ENCODE measurements around the gene SLC43A3.

SLC43A3 gene

GRCh38 chr11:57359896-57360690 lies 66.8 kb downstream of the SLC43A3 start:
- H3K4me1 ChIP-seq (ENCODE audit: insufficient read depth, low read length): peaks cover 4% of the 10 kb centered on the region
- H3K4me3 ChIP-seq (ENCODE audit: low read depth in 1 of 2, low read length in 2 of 2): no peak overlapping the region
- H3K9me3 ChIP-seq (ENCODE audit: low read length): peaks cover 4% of the 10 kb centered on the region
- H3K36me3 ChIP-seq (ENCODE audit: insufficient read depth, low read length): no peaks in the 10 kb centered on the region
- H3K27me3 ChIP-seq (ENCODE audit: control insufficient read depth in 1 of 2, insufficient read depth in 2 of 2, low read length in 2 of 2): no peaks in the 10 kb centered on the region
- no peak overlapping the region for H3K27ac ChIP-seq (ENCODE audit: low read depth, low read length)
- H3K9ac ChIP-seq (ENCODE audit: low read length): no peak overlapping the region

DNA sequence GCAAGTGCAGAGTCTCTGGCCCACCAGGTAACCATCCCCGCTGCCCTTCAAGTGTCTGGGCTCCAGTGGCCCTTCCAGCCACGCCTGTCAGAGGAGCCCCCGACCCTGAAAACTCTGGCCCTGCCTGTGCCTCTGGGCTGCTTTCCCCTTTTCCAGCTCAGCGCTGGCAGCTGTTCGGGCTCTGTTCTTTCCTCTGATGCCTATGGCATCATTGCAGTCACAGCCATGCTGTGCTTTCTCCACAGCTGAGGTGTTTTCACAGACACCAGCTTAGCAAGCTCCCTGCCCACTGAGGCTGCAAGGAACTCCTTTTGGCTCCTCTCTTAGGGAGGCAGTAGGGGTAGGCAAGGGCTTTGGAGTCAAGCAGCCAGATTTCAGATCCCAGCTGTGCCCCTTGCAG lies 67.5 kb downstream of the SLC43A3 start:
- Histone ChIP-seq H3K9me3 (ENCODE audit: low read length) (peaks cover 4% of the 10 kb centered on the region), H3K4me1 (ENCODE audit: insufficient read depth, low read length) (peaks cover 4% of the 10 kb centered on the region), H3K4me3 (ENCODE audit: low read depth in 1 of 2, low read length in 2 of 2) (no peak overlapping the region), H3K9ac (ENCODE audit: low read length) (no peak overlapping the region), H3K36me3 (ENCODE audit: insufficient read depth, low read length) (no peaks in the 10 kb centered on the region), H3K27me3 (ENCODE audit: control insufficient read depth in 1 of 2, insufficient read depth in 2 of 2, low read length in 2 of 2) (no peaks in the 10 kb centered on the region), H3K27ac (ENCODE audit: low read depth, low read length) (no peak overlapping the region)

DNA sequence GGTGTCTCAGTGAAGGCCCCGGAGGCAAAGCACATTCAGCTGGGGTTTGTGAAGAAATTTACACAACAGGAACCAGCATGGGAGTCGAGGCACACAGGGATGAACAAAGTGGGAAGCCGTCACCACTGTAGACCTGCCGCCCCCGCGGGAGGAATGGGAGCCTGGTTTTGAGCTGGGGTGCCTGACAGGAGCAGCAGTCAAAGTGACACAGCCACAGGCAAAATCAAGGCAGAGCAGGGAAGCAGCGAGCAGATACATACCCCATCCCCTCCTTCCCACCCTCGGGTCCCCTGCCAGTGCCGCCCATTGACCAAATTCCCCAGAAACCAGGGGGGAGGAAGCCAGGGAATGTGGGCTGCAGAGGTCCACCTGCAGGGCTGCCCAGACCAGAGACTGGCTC lies 67.9 kb downstream of the SLC43A3 start:
- no peak overlapping the region for H3K27ac ChIP-seq (ENCODE audit: low read depth, low read length)
- no peaks in the 10 kb centered on the region for H3K27me3 ChIP-seq (ENCODE audit: control insufficient read depth in 1 of 2, insufficient read depth in 2 of 2, low read length in 2 of 2)
- no peaks in the 10 kb centered on the region for H3K36me3 ChIP-seq (ENCODE audit: insufficient read depth, low read length)
- no peak overlapping the region for H3K9ac ChIP-seq (ENCODE audit: low read length)
- peaks cover 4% of the 10 kb centered on the region for H3K9me3 ChIP-seq (ENCODE audit: low read length)
- H3K4me1 ChIP-seq (ENCODE audit: insufficient read depth, low read length): peaks cover 4% of the 10 kb centered on the region
- no peak overlapping the region for H3K4me3 ChIP-seq (ENCODE audit: low read depth in 1 of 2, low read length in 2 of 2)

- no peak overlapping the region for H3K27ac ChIP-seq (ENCODE audit: low read depth, low read length)
Measured at GRCh38 chr11:57358543-57358961, 68.4 kb downstream of the SLC43A3 start.

GRCh38 chr11:57357856-57358255 lies 69.1 kb downstream of the SLC43A3 start:
- no peaks in the 10 kb centered on the region for H3K36me3 ChIP-seq (ENCODE audit: insufficient read depth, low read length)
- no peak overlapping the region for H3K9ac ChIP-seq (ENCODE audit: low read length)
- no peak overlapping the region for H3K27ac ChIP-seq (ENCODE audit: low read depth, low read length)
- H3K9me3 ChIP-seq (ENCODE audit: low read length): no peaks in the 10 kb centered on the region
- H3K4me1 ChIP-seq (ENCODE audit: insufficient read depth, low read length): peaks cover 4% of the 10 kb centered on the region
- H3K27me3 ChIP-seq (ENCODE audit: control insufficient read depth in 1 of 2, insufficient read depth in 2 of 2, low read length in 2 of 2): no peaks in the 10 kb centered on the region
- no peak overlapping the region for H3K4me3 ChIP-seq (ENCODE audit: low read depth in 1 of 2, low read length in 2 of 2)

More at GRCh38 chr11:57358543-57358961, 68.4 kb downstream of the SLC43A3 start:
- Histone ChIP-seq H3K27me3 (ENCODE audit: control insufficient read depth in 1 of 2, insufficient read depth in 2 of 2, low read length in 2 of 2) (no peaks in the 10 kb centered on the region), H3K9me3 (ENCODE audit: low read length) (peaks cover 4% of the 10 kb centered on the region), H3K9ac (ENCODE audit: low read length) (no peak overlapping the region), H3K4me1 (ENCODE audit: insufficient read depth, low read length) (peaks cover 4% of the 10 kb centered on the region), H3K4me3 (ENCODE audit: low read depth in 1 of 2, low read length in 2 of 2) (no peak overlapping the region), H3K36me3 (ENCODE audit: insufficient read depth, low read length) (no peaks in the 10 kb centered on the region)

DNA sequence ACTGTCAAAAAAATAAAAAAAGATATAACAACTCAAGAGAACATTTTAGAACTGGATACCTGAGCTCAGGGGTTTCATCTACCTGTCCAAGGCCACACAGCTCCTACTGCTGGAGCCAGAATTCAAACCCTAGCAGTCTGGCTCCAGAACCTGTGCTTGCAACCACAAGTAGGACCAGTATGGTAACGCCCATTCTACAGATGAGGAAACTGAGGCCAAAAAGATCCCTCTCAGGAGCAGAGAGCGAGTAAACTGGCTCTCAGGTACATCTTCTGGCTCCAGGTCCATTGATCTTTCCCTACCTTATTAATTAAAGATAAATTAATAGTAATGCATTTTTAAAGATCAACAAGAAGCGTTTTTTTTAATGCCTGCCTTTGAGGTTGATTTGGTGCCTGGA lies 69.6 kb downstream of the SLC43A3 start:
- H3K4me1 ChIP-seq (ENCODE audit: insufficient read depth, low read length): peaks cover 4% of the 10 kb centered on the region
- H3K36me3 ChIP-seq (ENCODE audit: insufficient read depth, low read length): no peaks in the 10 kb centered on the region
- no peak overlapping the region for H3K9ac ChIP-seq (ENCODE audit: low read length)
- no peaks in the 10 kb centered on the region for H3K27me3 ChIP-seq (ENCODE audit: control insufficient read depth in 1 of 2, insufficient read depth in 2 of 2, low read length in 2 of 2)
- H3K27ac ChIP-seq (ENCODE audit: low read depth, low read length): no peak overlapping the region
- no peak overlapping the region for H3K4me3 ChIP-seq (ENCODE audit: low read depth in 1 of 2, low read length in 2 of 2)
- H3K9me3 ChIP-seq (ENCODE audit: low read length): no peaks in the 10 kb centered on the region
